ENCODE results near the gene COL1A1.

COL1A1 gene

GRCh38 chr17:50161911-50162288 is 39.5 kb downstream of the COL1A1 start:
- in situ Hi-C loops (cut with HindIII; ENCODE audit: low sequenced_read_pairs) = no loop called here

- in situ Hi-C loops (cut with HindIII; ENCODE audit: low sequenced_read_pairs) = no loop called here
These were observed 40.2 kb downstream of the COL1A1 start for GRCh38 chr17:50161023-50161910.

DNA sequence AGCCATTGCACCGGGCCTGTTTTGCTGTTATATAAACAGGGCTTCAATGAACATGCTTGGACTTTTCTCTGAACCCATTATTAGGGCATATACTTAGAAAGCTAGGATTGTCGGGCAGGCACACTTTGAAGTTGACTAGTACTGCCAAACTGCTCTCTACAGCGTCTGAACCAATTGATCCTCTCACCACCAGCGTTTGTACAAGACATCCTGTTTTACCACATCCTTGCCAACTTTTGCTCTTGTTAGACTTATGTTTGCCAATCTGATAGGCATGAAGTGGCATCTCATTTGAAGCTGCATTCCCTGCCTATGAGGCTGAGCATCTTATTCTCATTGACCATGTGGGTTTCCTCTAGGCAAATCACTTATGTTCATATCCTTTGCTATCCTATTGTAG is 43.5 kb downstream of the COL1A1 start:
- in situ Hi-C loops (cut with HindIII; ENCODE audit: low sequenced_read_pairs) = no loop called here

GRCh38 chr17:50155115-50155819 is 46.2 kb downstream of the COL1A1 start:
- in situ Hi-C loops (cut with HindIII; ENCODE audit: low sequenced_read_pairs) = no loop called here

DNA sequence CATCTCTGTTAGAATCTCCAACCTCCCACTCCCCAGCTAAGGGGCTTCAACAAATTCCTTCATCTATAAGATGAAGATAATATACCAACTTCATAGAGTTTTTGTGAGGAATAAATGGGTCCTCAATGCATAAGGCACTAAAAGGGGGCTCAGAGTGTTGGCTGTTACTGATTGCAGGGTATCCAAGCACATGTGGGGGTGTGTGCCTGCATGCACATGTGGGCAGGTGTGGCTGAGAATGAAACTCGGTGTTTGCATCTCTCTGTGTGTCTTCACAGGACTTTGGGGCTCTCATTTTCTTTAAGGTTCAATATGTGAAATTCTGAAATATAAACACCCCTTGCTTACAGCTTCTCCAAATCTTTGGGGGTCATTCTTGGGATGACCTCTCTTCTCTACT is 46.8 kb downstream of the COL1A1 start:
- in situ Hi-C loops (cut with HindIII; ENCODE audit: low sequenced_read_pairs) = no loop called here

DNA sequence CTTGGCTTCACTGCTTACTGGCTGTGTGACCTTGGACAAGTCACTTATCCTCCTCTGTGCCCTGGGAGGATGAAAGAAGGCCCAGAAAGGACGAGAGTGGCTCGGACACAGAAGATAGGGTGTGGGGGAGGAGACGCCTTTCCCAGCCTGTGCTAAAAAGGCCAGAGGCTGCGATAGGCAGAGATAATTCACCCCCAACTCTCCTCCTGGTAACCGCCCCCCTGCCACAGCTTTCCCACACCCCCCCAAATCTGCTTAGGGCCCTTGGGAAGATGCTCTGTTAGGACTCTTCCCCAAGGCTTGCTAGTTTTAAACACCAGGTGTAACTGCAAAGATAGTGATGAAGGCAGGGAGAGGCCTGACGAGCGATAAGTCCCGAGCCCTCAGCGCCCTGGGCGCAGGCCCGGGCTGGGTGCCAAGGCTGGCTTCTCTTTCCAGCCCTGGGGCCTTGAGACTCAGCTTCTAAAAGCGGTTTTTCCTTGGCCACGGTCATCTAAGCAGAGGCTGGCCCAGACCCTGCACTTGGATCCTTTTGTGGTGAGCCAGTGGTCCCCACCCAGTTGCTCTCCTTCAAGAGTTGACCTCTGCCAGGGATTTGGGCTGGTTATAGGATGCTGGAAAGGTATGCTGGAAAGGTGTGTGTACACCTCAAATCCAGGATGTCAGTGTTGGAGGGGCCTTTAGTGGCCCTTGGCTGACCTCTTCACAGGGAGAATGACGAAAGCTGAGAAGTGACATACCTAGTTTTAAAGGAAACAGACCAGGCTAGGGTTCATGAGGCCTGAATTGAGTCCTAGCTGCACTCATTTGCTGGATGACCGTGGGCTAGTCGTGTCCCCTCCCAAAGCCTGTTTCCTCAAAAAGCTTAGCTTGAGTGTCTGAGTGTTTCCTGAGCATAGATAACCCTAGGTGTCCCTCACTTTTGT is 47.5 kb downstream of the COL1A1 start:
- in situ Hi-C loops (cut with HindIII; ENCODE audit: low sequenced_read_pairs) = no loop called here

- in situ Hi-C loops (cut with HindIII; ENCODE audit: low sequenced_read_pairs) = no loop called here
These were observed 48.7 kb downstream of the COL1A1 start for GRCh38 chr17:50152736-50153135.

DNA sequence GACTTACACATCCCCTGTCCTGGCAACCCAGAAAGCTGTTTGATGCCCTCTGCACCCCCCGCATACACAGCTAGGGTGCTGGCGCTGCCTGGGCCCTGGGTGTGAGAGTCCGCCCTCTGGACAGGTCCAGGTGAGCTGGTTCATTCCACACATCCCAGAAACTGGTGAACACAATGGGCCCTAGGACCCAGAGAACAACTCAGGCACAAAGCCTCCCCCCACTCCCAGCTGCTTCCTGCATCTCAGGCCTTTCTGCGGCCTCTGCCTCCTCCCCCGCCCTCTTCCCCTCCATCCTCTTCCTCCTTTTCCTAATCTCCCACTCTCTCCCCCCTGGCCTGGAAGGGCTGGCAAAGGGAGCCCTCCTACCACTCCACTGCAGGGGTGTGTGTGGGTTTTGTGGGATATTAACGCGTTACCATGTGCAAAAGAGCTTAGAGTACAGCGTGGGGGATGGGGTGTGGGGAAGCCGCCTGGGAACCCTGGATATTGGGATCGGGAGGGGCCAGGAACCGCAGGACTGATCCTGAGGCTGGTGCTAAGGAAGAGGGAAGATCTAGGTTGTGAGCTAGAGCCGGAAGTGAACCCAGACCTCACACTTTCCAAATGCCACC is 49.4 kb downstream of the COL1A1 start:
- in situ Hi-C loops (cut with HindIII; ENCODE audit: low sequenced_read_pairs) = no loop called here

DNA sequence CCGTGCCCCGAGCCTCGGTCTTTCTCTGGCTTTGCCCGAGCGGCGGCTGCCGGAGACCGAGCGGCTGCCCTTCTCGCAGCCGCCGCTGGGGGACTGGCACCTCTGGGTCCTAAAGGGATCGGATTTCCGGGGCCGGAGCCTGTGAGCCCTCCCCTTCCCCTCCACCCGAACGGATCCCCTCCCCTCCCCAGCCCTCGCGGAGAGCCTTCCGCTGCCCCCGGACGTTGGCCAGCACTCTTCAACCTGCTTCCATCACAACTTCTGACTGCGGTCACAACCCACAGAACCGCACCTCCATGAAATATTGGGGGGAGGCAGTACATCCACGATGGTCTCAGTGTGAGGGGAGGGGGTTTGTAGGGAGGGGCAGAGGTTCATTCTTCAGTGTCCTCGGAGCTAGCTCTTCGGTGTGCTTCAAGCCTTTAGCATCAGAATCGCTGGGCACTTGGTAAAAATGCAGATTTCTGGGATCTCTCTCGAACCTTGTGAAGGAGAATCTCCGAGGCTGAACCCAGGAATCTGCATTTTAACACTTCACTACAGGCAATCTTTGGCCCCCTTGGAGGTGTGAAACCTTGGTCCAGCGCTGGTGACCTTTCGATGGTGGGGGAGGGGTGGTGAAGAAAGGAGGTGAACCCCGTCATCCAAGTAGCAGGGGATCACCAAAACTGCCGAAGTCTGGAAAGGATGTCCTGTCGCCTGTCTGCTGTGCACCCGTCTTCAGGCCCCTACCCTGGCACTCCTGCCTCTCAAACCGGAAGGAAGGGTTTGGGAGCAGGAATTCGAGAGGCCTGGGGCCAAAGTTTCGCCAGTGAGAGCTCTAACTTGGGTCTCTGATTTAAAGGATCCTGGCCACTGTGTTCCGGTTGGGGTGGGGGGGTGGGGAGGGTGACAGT is 50.1 kb downstream of the COL1A1 start:
- in situ Hi-C loops (cut with HindIII; ENCODE audit: low sequenced_read_pairs) = no loop called here

GRCh38 chr17:50150354-50151040 is 50.9 kb downstream of the COL1A1 start, which contains the start of gene PPP1R9B:
Gene PPP1R9B, minus strand, starts transcription at chr17:50150677. Its CDS starts 164 bp downstream, at chr17:50150513.
- in situ Hi-C loops (cut with HindIII; ENCODE audit: low sequenced_read_pairs) = no loop called here

GRCh38 chr17:50149417-50150353 is 51.7 kb downstream of the COL1A1 start:
- in situ Hi-C loops (cut with HindIII; ENCODE audit: low sequenced_read_pairs) = loop anchor here (5.0 kb wide), 1 partner anchor 68 kb away; no protein-coding TSS in a partner anchor

- in situ Hi-C loops (cut with HindIII; ENCODE audit: low sequenced_read_pairs) = loop anchor here (5.0 kb wide), 1 partner anchor 68 kb away; no protein-coding TSS in a partner anchor
These were observed 52.4 kb downstream of the COL1A1 start for GRCh38 chr17:50149091-50149416.

- in situ Hi-C loops (cut with HindIII; ENCODE audit: low sequenced_read_pairs) = loop anchor here (5.0 kb wide), 1 partner anchor 69 kb away; no protein-coding TSS in a partner anchor
These were observed 53.0 kb downstream of the COL1A1 start for GRCh38 chr17:50148226-50149090.

GRCh38 chr17:50147841-50148225 is 53.6 kb downstream of the COL1A1 start:
- in situ Hi-C loops (cut with HindIII; ENCODE audit: low sequenced_read_pairs) = loop anchor here (5.0 kb wide), 1 partner anchor 69 kb away; no protein-coding TSS in a partner anchor

DNA sequence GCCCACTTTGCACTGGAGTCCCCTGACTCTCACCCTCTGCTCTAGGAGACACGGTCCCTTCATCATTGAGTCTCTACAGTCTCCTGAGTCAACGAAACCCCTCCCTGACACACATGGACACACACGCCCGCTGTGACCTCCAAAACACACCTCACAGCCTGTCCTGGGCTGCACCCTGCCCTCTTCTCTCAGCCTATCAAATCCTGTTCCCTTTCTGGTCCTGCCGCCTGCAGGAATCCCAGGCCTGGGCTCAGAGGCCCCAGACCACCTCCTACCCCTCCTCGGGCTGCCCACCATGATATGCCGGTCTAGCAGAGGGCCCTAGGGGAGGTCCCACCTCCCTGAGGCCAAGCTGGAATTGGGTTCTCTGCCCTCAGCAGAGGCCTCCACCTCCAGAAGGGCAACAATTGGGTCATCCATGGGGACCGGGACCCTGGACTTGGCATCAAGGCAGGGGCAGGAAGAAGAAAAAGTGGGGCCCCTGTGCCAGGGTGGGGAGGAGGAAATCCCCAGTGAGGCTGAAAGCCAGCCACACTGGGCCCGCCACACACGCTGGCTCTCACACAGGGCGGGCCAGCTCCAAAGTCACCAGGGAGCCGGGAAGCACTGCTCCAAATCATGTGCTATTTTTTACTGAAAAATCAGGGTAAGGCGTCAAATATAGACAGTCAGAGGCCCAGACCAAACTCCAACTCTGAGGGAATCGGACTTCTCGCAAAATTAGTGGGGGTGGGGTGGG is 54.3 kb downstream of the COL1A1 start:
- in situ Hi-C loops (cut with HindIII; ENCODE audit: low sequenced_read_pairs) = loop anchor here (5.0 kb wide), 1 partner anchor 70 kb away; no protein-coding TSS in a partner anchor

All from endothelial cell of hepatic sinusoid (primary cell).